ENCODE measurements around the gene DSP. TPM values are rescaled to one million over a fixed set of nuclear protein-coding genes. Genes with fewer than 3 reads are reported as not detected.

The DSP gene, protein sequence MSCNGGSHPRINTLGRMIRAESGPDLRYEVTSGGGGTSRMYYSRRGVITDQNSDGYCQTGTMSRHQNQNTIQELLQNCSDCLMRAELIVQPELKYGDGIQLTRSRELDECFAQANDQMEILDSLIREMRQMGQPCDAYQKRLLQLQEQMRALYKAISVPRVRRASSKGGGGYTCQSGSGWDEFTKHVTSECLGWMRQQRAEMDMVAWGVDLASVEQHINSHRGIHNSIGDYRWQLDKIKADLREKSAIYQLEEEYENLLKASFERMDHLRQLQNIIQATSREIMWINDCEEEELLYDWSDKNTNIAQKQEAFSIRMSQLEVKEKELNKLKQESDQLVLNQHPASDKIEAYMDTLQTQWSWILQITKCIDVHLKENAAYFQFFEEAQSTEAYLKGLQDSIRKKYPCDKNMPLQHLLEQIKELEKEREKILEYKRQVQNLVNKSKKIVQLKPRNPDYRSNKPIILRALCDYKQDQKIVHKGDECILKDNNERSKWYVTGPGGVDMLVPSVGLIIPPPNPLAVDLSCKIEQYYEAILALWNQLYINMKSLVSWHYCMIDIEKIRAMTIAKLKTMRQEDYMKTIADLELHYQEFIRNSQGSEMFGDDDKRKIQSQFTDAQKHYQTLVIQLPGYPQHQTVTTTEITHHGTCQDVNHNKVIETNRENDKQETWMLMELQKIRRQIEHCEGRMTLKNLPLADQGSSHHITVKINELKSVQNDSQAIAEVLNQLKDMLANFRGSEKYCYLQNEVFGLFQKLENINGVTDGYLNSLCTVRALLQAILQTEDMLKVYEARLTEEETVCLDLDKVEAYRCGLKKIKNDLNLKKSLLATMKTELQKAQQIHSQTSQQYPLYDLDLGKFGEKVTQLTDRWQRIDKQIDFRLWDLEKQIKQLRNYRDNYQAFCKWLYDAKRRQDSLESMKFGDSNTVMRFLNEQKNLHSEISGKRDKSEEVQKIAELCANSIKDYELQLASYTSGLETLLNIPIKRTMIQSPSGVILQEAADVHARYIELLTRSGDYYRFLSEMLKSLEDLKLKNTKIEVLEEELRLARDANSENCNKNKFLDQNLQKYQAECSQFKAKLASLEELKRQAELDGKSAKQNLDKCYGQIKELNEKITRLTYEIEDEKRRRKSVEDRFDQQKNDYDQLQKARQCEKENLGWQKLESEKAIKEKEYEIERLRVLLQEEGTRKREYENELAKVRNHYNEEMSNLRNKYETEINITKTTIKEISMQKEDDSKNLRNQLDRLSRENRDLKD (N-terminal part only)
- 464 to 589 TPM (median 471 TPM) in 3 replicates for total RNA-seq
- long read RNA-seq, full-length matches to known transcripts: 189 of 346 reads
- long read RNA-seq, partial matches to known transcripts: 71 of 346 reads
- long read RNA-seq, other reads (novel, unspliced or antisense): 86 of 346 reads

- H3K9me3 Mint-ChIP-seq (ENCODE audit: low read depth): no peaks in the 10 kb centered on the region
- TF ChIP-seq, protein P1, sequence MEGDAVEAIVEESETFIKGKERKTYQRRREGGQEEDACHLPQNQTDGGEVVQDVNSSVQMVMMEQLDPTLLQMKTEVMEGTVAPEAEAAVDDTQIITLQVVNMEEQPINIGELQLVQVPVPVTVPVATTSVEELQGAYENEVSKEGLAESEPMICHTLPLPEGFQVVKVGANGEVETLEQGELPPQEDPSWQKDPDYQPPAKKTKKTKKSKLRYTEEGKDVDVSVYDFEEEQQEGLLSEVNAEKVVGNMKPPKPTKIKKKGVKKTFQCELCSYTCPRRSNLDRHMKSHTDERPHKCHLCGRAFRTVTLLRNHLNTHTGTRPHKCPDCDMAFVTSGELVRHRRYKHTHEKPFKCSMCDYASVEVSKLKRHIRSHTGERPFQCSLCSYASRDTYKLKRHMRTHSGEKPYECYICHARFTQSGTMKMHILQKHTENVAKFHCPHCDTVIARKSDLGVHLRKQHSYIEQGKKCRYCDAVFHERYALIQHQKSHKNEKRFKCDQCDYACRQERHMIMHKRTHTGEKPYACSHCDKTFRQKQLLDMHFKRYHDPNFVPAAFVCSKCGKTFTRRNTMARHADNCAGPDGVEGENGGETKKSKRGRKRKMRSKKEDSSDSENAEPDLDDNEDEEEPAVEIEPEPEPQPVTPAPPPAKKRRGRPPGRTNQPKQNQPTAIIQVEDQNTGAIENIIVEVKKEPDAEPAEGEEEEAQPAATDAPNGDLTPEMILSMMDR (IDR thresholded peaks at IDR 0.05): no peak
- DNase-seq (ENCODE audit: low spot score): no peak
- H3K36me3 Mint-ChIP-seq (ENCODE audit: low read depth): peaks cover 6% of the 10 kb centered on the region
- H3K4me1 Mint-ChIP-seq (ENCODE audit: low read depth): peaks cover 65% of the 10 kb centered on the region
- peak within 1 kb of the TSS; percentile 95 for H3K4me3 Mint-ChIP-seq (ENCODE audit: unreplicated experiment)
- peak within 1 kb of the TSS; percentile 91 for H3K27ac Mint-ChIP-seq (ENCODE audit: unreplicated experiment)
- no peaks in the 10 kb centered on the region for H3K27me3 Mint-ChIP-seq (ENCODE audit: low read depth)
Observed at GRCh38 chr6:7541175-7542064, at the start of gene DSP. Gene DSP (plus strand): TSS chr6:7541671. CDS start chr6:7541916, 245 bp downstream.

DNA sequence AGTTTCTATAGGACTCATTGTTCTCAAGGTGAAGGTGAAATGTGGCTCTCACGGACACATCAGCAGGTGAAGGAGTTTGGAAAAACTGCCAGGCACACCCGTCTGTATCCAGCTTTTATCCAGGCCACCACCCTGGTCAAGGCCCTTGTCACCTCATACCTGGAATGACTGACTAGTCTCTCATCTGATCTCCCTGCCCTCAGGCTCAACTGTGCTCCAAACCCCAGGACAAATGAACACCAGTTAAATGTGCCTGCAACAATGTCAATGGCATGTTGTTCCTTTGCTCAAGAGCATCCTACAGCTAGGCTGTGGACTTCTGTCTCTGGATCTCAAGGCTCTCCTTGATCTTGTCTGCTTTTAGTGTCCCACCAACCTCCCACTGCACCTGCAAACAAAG is 47.6 kb upstream of the DSP start:
- Mint-ChIP-seq H3K27ac (ENCODE audit: unreplicated experiment) (no peak overlapping the region), H3K4me1 (ENCODE audit: low read depth) (peaks cover 14% of the 10 kb centered on the region), H3K9me3 (ENCODE audit: low read depth) (peaks cover 10% of the 10 kb centered on the region), H3K36me3 (ENCODE audit: low read depth) (peaks cover 2% of the 10 kb centered on the region), H3K27me3 (ENCODE audit: low read depth) (no peaks in the 10 kb centered on the region), H3K4me3 (ENCODE audit: unreplicated experiment) (no peak overlapping the region)
- TF ChIP-seq, protein P1 (IDR thresholded peaks at IDR 0.05): no peak
- no peak for DNase-seq (ENCODE audit: low spot score)

- Mint-ChIP-seq H3K36me3 (ENCODE audit: low read depth) (peaks cover 2% of the 10 kb centered on the region), H3K9me3 (ENCODE audit: low read depth) (peaks cover 10% of the 10 kb centered on the region), H3K27ac (ENCODE audit: unreplicated experiment) (no peak overlapping the region), H3K4me1 (ENCODE audit: low read depth) (peaks cover 14% of the 10 kb centered on the region), H3K4me3 (ENCODE audit: unreplicated experiment) (no peak overlapping the region), H3K27me3 (ENCODE audit: low read depth) (no peaks in the 10 kb centered on the region)
- no peak for DNase-seq (ENCODE audit: low spot score)
- TF ChIP-seq, protein P1 (IDR thresholded peaks at IDR 0.05): no peak
Observed at GRCh38 chr6:7494638-7495037, 46.8 kb upstream of the DSP start.

DNA sequence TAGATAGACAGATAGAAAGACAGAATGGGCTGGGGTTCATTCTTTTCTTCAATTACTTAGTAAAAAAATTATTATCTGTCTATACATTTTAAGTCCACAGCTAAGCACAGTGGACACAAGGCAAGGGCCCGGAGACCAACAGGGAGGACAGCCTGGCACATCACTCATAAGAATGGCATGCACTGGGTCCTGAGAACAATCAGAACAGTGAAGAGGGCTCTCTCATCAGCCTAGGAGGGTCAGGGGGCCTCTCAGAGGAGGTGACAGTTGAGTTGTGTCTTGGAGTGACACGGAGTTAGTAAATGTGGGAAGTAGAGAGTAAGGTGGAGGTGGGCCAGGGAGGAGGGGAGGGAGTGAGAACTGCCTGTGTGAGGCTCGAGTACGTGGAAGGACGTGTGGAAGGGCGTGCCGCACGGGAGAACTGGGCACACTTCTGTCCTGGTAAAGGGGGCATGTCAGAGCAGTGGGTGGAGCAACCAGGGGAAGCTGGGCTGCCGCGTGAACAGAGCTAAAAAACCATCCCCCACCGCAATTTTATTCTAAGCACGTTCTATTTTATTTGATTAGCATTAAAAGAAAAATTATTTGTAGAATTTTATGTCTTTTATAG is 45.1 kb upstream of the DSP start:
- Mint-ChIP-seq H3K4me1 (ENCODE audit: low read depth) (peaks cover 14% of the 10 kb centered on the region), H3K27ac (ENCODE audit: unreplicated experiment) (peak overlapping the region; percentile 85), H3K4me3 (ENCODE audit: unreplicated experiment) (no peak overlapping the region), H3K27me3 (ENCODE audit: low read depth) (no peaks in the 10 kb centered on the region), H3K9me3 (ENCODE audit: low read depth) (peaks cover 10% of the 10 kb centered on the region), H3K36me3 (ENCODE audit: low read depth) (peaks cover 2% of the 10 kb centered on the region)
- DNase-seq (ENCODE audit: low spot score): no peak
- TF ChIP-seq, protein P1 (IDR thresholded peaks at IDR 0.05): no peak
